GM12878 (cell line): Measurements from ENCODE around the gene CCDC107. TPM values are rescaled to one million over a fixed set of nuclear protein-coding genes. Genes with fewer than 3 reads are reported as not detected.
A peak's percentile ranks its signal among the peaks of the same experiment; 100 is the strongest.

Source experiments
- ATAC-seq: fragments of 200-7000 bp; cut with Tn5 transposase; 3 replicates; pipeline ENCODE4 v1.9.1; 2020; ENCODE audit warnings: mild to moderate bottlenecking, moderate library complexity
- BruUV-seq: library from RNA; stranded (reverse); fragments of 400-500 nt; replicated peaks from 2 replicates; lab custom pipeline; 2021; lab: Mats Ljungman, UMichigan
- CTCF ChIA-PET: fragments of 300-600 bp; sonication (Branson Sonifier 250); formaldehyde crosslinking; extraction: SDS; loops from one replicate; lab custom pipeline; 2021; ENCODE audit warnings: inconsistent platforms; lab: Yijun Ruan, JAX
- POLR2A ChIA-PET: fragments of 350-600 bp; formaldehyde crosslinking; extraction: SDS; loops from one replicate; lab custom pipeline; 2021; ENCODE audit warnings: inconsistent platforms; lab: Charles Lee
- RAD21 ChIA-PET: fragments of 300-600 bp; sonication (Branson Sonifier 250); formaldehyde crosslinking; loops from one replicate; lab custom pipeline; 2023; ENCODE audit warnings: antibody characterized with exemption; ENCODE audit not compliant: unreplicated experiment; lab: Charles Lee
- SMC1A ChIA-PET: fragments of 300-600 bp; sonication (Branson Sonifier 250); formaldehyde crosslinking; loops from one replicate; lab custom pipeline; 2023; ENCODE audit not compliant: unreplicated experiment, uncharacterized antibody; lab: Charles Lee
- DNase-seq: peaks from one replicate; pipeline ENCODE4 v3.0.0-alpha.2; 2011; ENCODE audit warnings: low read depth, low spot score
- FAIRE-seq: peaks from 3 replicates; lab custom pipeline; 2011; peaks lifted over from hg19 to GRCh38; lab: Jason Lieb, UNC
- H2AFZ ChIP-seq: 2 replicates; pipeline ENCODE4 v1.6.0; 2011; ENCODE audit warnings: low read depth, low read length, control low read depth; ENCODE audit not compliant: control insufficient read depth
- H3K27ac ChIP-seq: 2 replicates; pipeline ENCODE4 v1.5.1; 2011; ENCODE audit warnings: control low read depth; ENCODE audit not compliant: control insufficient read depth, insufficient read depth
- H3K27me3 ChIP-seq, 2 experiments: replicated peaks in 1 of 2; 2 replicates each; pipeline versions ENCODE4 v1.6.0 to v1.6.1; 2011; ENCODE audit warnings: low read length in 1 of 2; ENCODE audit not compliant: control insufficient read depth in 2 of 2, insufficient read depth in 2 of 2
- H3K36me3 ChIP-seq, 2 experiments: 2 replicates each; pipeline ENCODE4 v1.5.1; 2011; ENCODE audit warnings: low read length in 1 of 2; ENCODE audit not compliant: control insufficient read depth in 2 of 2, insufficient read depth in 2 of 2
- H3K4me1 ChIP-seq: 2 replicates; pipeline ENCODE4 v1.6.1; 2011; ENCODE audit warnings: mild to moderate bottlenecking, low read length, moderate library complexity, mixed read lengths; ENCODE audit not compliant: control insufficient read depth, insufficient read depth
- H3K4me2 ChIP-seq: 2 replicates; pipeline ENCODE4 v1.6.0; 2011; ENCODE audit warnings: control low read depth; ENCODE audit not compliant: control insufficient read depth, insufficient read depth
- H3K4me3 ChIP-seq: fragments of 200-600 bp; sonication (generic); 2 replicates; pipeline ENCODE4 v1.5.1; 2016
- H3K79me2 ChIP-seq: 2 replicates; pipeline ENCODE4 v1.6.0; 2011; ENCODE audit warnings: low read length; ENCODE audit not compliant: control insufficient read depth, insufficient read depth
- H3K9ac ChIP-seq: 2 replicates; pipeline ENCODE4 v1.8.0; 2011; ENCODE audit warnings: low read length, control low read depth, mixed read lengths; ENCODE audit not compliant: control insufficient read depth, insufficient read depth
- H3K9me3 ChIP-seq: replicated peaks from 3 replicates; pipeline ENCODE4 v1.5.1; 2011; ENCODE audit warnings: mild to moderate bottlenecking, low read length; ENCODE audit not compliant: control insufficient read depth, insufficient read depth
- H4K20me1 ChIP-seq: 2 replicates; pipeline ENCODE4 v1.6.0; 2011; ENCODE audit not compliant: control insufficient read depth, insufficient read depth
- BMI1 ChIP-seq: fragments of 450-650 bp; IDR thresholded peaks from 2 replicates; pipeline ENCODE4 v1.6.1; 2016; ENCODE audit warnings: mild to moderate bottlenecking, moderate library complexity, borderline replicate concordance
- CHD1 ChIP-seq: IDR thresholded peaks from 2 replicates; pipeline ENCODE4 v1.6.1; 2012; ENCODE audit warnings: low read depth, low read length, improper control_type of control experiment
- CREM ChIP-seq: IDR thresholded peaks from 2 replicates; pipeline ENCODE4 v1.6.1; 2014; ENCODE audit warnings: antibody characterized with exemption, low read depth
- FOXK2 ChIP-seq: fragments of 450-650 bp; IDR thresholded peaks from 2 replicates; pipeline ENCODE4 v1.6.1; 2017; ENCODE audit warnings: mild to moderate bottlenecking, moderate library complexity
- GATAD2B ChIP-seq: fragments of 450-650 bp; conservative IDR thresholded peaks from 2 replicates; pipeline ENCODE4 v1.6.1; 2017; ENCODE audit warnings: low read depth, mild to moderate bottlenecking, moderate library complexity
- IKZF2 ChIP-seq, 2 experiments: fragments of 450-650 bp; IDR thresholded peaks; 2 replicates each; pipeline ENCODE4 v1.6.1; 2017; ENCODE audit warnings: mild to moderate bottlenecking in 2 of 2, moderate library complexity in 2 of 2
- LARP7 ChIP-seq: fragments of 450-650 bp; IDR thresholded peaks from 2 replicates; pipeline ENCODE4 v1.6.1; 2017; ENCODE audit warnings: mild to moderate bottlenecking
- MEF2B ChIP-seq: fragments of 450-650 bp; IDR thresholded peaks from 2 replicates; pipeline ENCODE4 v1.6.1; 2018; ENCODE audit warnings: mild to moderate bottlenecking, moderate library complexity; ENCODE audit not compliant: partially characterized antibody, poor library complexity, severe bottlenecking
- MTA3 ChIP-seq: IDR thresholded peaks from 2 replicates; pipeline ENCODE4 v1.6.1; 2012; ENCODE audit warnings: low read length, inconsistent platforms, borderline replicate concordance
- NR2C2 ChIP-seq: IDR thresholded peaks from 2 replicates; pipeline ENCODE4 v1.6.1; 2011; ENCODE audit warnings: borderline replicate concordance, low read depth; ENCODE audit not compliant: control insufficient read depth, insufficient read length
- PAX8 ChIP-seq: fragments of 450-650 bp; IDR thresholded peaks from 2 replicates; pipeline ENCODE4 v1.6.1; 2017; ENCODE audit warnings: mild to moderate bottlenecking, moderate library complexity
- PKNOX1 ChIP-seq: fragments of 450-650 bp; IDR thresholded peaks from 2 replicates; pipeline ENCODE4 v1.6.1; 2016; ENCODE audit warnings: mild to moderate bottlenecking
- POU2F2 ChIP-seq: IDR thresholded peaks from 3 replicates; pipeline ENCODE4 v1.6.1; 2011; ENCODE audit warnings: low read depth, mild to moderate bottlenecking, low read length, borderline replicate concordance
- RBBP5 ChIP-seq: fragments of 200-600 bp; sonication (generic); conservative IDR thresholded peaks from 2 replicates; pipeline ENCODE4 v1.6.1; 2016
- SMC3 ChIP-seq: IDR thresholded peaks from 2 replicates; pipeline ENCODE4 v1.6.1; 2011; ENCODE audit warnings: low read length, improper control_type of control experiment, borderline replicate concordance
- WGBS: methylation state at CpG from one replicate; pipeline ENCODE4 v1.1.6; 2016; ENCODE audit warnings: low lambda C conversion rate; ENCODE audit not compliant: insufficient replicate concordance, insufficient coverage; ENCODE audit errors: missing lambda C conversion rate; 5-methylcytosine and 5-hydroxymethylcytosine counted together
- in situ Hi-C: fragments of 300-500 bp; cut with MboI; formaldehyde crosslinking; loops from 9 replicates; pipeline ENCODE4 v1.14.3; 2018; ENCODE audit warnings: mixed read lengths
- intact Hi-C: fragments of 100-400 bp; cut with micrococcal nuclease; formaldehyde crosslinking; loops from one replicate; pipeline ENCODE4 v1.14.2; 2022; ENCODE audit not compliant: unreplicated experiment
- polyA plus RNA-seq, 11 experiments: library from polyadenylated mRNA; depleted of rRNA in 4 of 11; unstranded in 6 of 11; stranded (reverse) in 5 of 11; fragments of >200 nt; fragmentation: Nextera tagmentation in 4 of 11; fragmentation: Illumina TruSeq in 1 of 11; extraction: Ambion mirVana in 4 of 11; extraction: Trizol in 1 of 11; gene quantifications; 1 replicate in 1 of 11; 2 replicates in 10 of 11; pipeline versions ENCODE4 v1.2.1 to v1.2.3, GENCODE V29; 2011 to 2016; ENCODE audit warnings: inconsistent platforms in 2 of 11, missing spikeins in 2 of 11, low read depth in 1 of 11
- total RNA-seq, 4 experiments: library from RNA; depleted of rRNA in 3 of 4; stranded (reverse); fragments of >200 nt in 3 of 4; fragmentation: Illumina TruSeq in 1 of 4; extraction: Trizol in 1 of 4; gene quantifications; 2 replicates each; pipeline versions ENCODE4 v1.2.1 to v1.2.3, GENCODE V29; 2013 to 2021
- TF ChIP-seq, protein P1 (sequence below): IDR thresholded peaks from 2 replicates; pipeline ENCODE4 v1.6.1; 2011; ENCODE audit warnings: mild to moderate bottlenecking, low read depth, low read length, moderate library complexity; ENCODE audit not compliant: insufficient replicate concordance

CCDC107 gene
- total and polyA plus RNA-seq, 10 of the 15 experiments (the other 5 are each of a cell fraction or from before 2014, with no cell fraction given): 0.19 to 18.3 (median 10.6) TPM

DNA sequence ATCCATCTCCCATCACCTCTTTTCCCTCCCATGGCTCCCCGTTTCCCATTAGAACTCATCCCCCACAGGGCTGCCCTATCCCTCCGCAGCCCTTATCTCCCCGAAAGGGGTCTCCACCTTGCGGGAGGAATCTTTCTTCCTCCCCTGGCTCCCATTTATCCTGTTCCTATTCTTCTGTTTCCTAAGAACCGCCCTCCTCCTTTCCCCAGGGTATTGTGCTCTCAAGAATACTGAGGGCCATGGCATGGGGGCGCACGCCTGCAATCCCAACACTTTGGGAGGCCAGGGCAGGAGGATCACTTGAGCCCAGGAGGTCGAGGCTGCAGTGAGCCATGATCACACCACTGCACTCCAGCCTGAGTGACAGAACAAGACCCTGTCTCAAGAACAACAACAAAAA, 40.5 kb upstream of the CCDC107 start:
- FAIRE-seq: no peak
- ATAC-seq: no peak
- no peaks in the 10 kb centered on the region; a peak in 1 of 4 replicates for H3K27me3 ChIP-seq
- RAD21 ChIA-PET: interaction anchor here (0.8 to 3.5 kb wide), 8 partner anchors 13 to 114 kb away, joined by 3 to 14 read pairs (median 6); partner anchors contain the start of genes ARHGEF39, CCDC107, CREB3 and RMRP
- intact Hi-C loops (no loop called here), in situ Hi-C loops (no loop called here)
- CTCF ChIA-PET: interaction anchor here (0.8 to 9.0 kb wide), 12 partner anchors 12 to 115 kb away, joined by 3 to 101 read pairs (median 5); partner anchors contain the start of genes CCDC107, CREB3, RMRP and SIT1
- SMC1A ChIA-PET: interaction anchor here (1.1 to 2.9 kb wide), 5 partner anchors 12 to 113 kb away, joined by 4 to 13 read pairs (median 7); partner anchors contain the start of gene TESK1
- peak overlapping the region; percentile 57 for H3K27ac ChIP-seq
- H3K9me3 ChIP-seq: no peaks in the 10 kb centered on the region
- peak overlapping the region; percentile 88 for H2AFZ ChIP-seq
- no peaks in the 10 kb centered on the region; the same call in 1 of the 2 replicates for H3K79me2 ChIP-seq
- WGBS: 66% methylated on average over 8 of the region's 8 CpGs
- TSS peak; percentile 80 for BruUV-seq
- DNase-seq: no peak
- no peaks in the 10 kb centered on the region for H3K36me3 ChIP-seq
- H3K4me1 ChIP-seq: peaks cover 44% of the 10 kb centered on the region
- POLR2A ChIA-PET: interaction anchor here (0.9 to 6.6 kb wide), 8 partner anchors 11 to 197 kb away, joined by 4 to 85 read pairs (median 8); partner anchors contain the start of genes CCDC107, CREB3, HINT2 and RMRP
- peak overlapping the region; percentile 92 for H3K4me2 ChIP-seq
- peak overlapping the region; percentile 64 for H3K9ac ChIP-seq
- no peak for TF ChIP-seq PAX8
- no peak for TF ChIP-seq SMC3
- TF ChIP-seq NR2C2: no peak
- TF ChIP-seq RBBP5: no peak
- no peak for TF ChIP-seq CHD1
- no peak for TF ChIP-seq MEF2B
- TF ChIP-seq, protein P1, sequence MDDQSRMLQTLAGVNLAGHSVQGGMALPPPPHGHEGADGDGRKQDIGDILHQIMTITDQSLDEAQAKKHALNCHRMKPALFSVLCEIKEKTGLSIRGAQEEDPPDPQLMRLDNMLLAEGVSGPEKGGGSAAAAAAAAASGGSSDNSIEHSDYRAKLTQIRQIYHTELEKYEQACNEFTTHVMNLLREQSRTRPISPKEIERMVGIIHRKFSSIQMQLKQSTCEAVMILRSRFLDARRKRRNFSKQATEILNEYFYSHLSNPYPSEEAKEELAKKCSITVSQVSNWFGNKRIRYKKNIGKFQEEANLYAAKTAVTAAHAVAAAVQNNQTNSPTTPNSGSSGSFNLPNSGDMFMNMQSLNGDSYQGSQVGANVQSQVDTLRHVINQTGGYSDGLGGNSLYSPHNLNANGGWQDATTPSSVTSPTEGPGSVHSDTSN: no peak
- no peak for TF ChIP-seq PKNOX1
- TF ChIP-seq BMI1: no peak
- no peak for TF ChIP-seq GATAD2B
- no peak for TF ChIP-seq POU2F2
- no peak for TF ChIP-seq CREM
- TF ChIP-seq MTA3: peak; percentile 70; the same call in 1 of the 2 replicates
- TF ChIP-seq FOXK2: no peak
- TF ChIP-seq IKZF2 (IDR thresholded peaks at IDR 0.05): 0 out of 4 replicates have a peak, but pooled peaks of 1 of the 2 experiments have one; percentile 0
- no peak for TF ChIP-seq LARP7
- peak overlapping the region; percentile 72 for H3K4me3 ChIP-seq
- H4K20me1 ChIP-seq: no peaks in the 10 kb centered on the region
